Endometrial microvascular endothelial cells (primary cell): Measurements from ENCODE around the gene GRIN2A. TPM values are rescaled to one million over a fixed set of nuclear protein-coding genes. Genes with fewer than 3 reads are reported as not detected.

Experiments
- in situ Hi-C: cut with HindIII; loops from 2 replicates; pipeline ENCODE4 v1.10.0; 2017; ENCODE audit warnings: low sequenced_read_pairs, low pct_unique_long_range_greater_than_20kb; ENCODE audit errors: inconsistent ontology term
- total RNA-seq: library from RNA; depleted of rRNA; stranded (reverse); fragments of >200 nt; gene quantifications from one replicate; pipeline ENCODE4 v1.2.3, GENCODE V29; 2015; ENCODE audit errors: inconsistent ontology term

GRIN2A gene
- total RNA-seq, 1 donor from 2014 or later, result not detected

DNA sequence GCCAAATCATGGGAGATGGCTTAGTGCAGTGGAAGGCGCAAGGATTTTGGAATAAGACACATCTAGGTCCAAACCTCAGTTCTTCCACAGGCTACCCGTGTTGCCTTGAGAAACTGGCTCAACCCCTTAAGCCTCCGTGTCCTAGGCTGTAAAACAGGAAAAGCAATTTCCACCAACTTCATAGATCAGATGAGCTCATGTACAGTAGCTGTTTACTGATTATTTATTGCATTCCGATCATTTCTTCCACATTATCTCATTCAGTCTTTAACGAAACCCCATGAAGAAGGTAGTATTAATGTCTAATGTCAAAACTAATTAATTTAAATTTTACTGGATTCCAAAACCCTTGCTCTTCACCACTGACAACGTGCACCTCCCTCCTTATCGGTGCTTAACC is 231.6 kb downstream of the GRIN2A start:
- in situ Hi-C loops, result no loop called here

- in situ Hi-C loops, result no loop called here
These were observed 232.8 kb downstream of the GRIN2A start for GRCh38 chr16:9949396-9949795.

- in situ Hi-C loops, result no loop called here
These were observed 233.3 kb downstream of the GRIN2A start for GRCh38 chr16:9948933-9949332.

GRCh38 chr16:9946022-9946720 is 236.1 kb downstream of the GRIN2A start:
- in situ Hi-C loops, result no loop called here

DNA sequence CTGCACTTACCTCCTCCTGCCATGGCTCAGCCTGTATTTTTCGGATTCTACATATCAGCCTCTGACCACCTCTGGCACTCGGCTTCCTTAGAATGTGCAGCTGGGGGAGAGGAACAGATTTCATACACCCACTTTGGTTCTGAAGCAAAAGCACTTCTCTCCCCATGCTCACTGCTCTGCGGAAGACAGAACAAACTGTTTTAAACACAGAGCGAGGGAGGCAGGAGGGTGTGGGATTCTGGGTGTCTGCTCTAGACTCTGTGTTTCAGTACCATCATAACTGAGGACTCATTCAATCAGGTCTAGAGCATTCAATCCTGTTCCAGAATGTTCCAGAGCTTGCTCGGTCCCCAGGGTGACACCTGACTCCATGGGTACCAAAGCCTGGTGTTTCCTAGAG is 239.1 kb downstream of the GRIN2A start:
- in situ Hi-C loops, result no loop called here

DNA sequence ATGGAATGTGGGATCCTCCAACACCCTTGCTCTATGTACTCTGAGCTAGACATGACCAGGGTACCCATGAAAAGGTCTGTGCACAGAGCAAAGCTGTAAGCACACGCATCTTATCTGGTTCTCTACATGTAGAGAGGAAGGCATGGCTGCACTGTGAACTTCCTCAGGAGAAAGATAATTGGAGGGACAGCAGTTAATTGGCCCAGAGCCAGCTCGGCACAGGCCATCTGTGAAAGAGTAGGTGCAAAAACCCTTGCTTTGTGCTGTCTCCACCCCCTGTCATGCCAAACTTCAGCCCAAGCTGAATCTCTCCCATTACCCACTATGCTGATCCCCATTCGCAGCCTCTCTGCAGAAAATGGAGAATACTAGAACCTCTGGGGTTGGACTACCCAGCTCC is 241.0 kb downstream of the GRIN2A start:
- in situ Hi-C loops, result no loop called here

DNA sequence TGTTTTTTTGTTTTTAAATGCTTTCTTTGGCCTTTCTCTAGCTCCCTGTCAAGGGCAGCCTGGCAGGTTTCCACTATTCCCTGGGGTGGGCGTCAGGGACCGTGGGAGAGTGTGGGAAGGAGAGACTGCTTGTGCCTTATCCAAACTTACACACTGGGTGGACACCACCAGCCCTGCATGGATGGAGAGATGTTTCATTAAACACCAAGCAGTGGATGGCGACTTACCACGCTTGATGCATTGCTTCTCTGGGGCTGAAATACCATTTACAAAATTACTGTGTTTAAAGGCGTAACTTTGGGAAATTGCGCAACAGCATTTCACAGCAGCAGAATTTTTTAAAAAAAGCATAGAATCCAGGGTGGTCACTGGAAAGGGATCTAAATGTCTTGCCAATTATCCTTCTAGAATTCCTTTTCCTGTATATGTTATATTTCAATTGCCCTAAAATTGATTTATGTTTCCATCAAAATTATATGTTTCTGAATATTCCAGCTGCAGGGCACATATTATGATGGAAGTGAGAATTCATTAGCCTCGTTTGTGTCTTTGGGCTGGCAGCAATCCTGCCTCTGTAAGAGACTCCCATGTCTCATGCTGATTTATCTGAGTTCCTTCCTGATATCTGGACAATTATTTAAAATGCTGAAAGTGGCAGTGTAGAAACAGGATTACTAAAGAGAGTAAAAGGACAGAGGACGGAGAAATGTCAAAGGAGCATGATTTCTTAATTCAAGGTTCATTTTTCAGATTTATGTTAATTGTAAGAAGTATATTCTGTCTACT is 247.3 kb downstream of the GRIN2A start:
- in situ Hi-C loops, result no loop called here

DNA sequence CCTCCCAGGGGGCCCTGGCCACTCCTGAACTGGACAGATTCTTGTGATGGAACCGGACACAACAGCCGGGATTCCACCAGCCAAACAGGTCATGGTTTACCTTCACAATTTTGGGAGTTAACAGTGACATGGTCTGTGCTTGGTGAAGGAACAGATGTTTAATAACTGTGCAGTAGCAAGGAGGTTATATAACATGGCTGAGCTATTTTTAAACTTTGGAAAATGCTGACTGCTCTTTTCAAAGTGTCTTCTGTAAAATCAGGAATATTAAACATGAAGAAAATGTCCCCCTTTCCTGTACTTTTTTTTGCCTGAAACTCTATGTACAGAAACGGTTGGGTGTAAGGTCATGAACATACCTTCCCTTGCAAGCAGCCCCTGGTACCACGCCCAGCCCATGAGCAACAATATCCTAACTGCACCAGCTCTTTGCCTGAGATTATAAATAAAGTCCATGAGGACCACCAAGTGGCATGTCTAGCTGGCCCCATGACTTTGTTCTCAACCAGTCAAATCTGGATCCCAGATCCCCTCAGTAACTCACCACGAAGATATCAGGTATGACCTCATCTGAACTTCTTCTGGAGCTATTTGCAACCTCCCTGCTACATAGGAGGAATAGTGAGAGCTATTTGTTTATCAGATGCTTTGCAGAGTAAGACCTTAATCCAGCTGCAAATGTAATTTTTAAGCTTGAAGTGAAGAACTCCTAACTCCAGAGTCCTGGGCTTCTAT is 249.1 kb downstream of the GRIN2A start:
- in situ Hi-C loops, result no loop called here

DNA sequence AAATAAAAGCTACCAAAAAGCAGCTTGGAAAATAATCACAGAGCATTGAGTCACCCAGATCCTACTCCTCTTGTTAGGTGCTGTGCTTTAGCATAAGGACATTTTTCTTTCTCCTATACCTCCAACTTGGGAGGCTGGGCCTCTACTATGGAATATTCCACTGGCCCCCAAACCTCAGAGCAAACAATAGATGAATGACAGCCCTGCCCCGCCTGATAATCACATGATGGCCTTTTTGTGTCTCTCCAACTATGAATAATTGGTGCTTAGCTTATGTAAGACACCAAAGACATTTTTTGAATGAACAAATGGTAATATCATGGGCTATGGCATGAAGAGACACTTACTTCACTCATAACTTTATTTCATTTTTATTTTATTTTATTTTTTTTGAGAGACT is 250.2 kb downstream of the GRIN2A start:
- in situ Hi-C loops, result no loop called here

DNA sequence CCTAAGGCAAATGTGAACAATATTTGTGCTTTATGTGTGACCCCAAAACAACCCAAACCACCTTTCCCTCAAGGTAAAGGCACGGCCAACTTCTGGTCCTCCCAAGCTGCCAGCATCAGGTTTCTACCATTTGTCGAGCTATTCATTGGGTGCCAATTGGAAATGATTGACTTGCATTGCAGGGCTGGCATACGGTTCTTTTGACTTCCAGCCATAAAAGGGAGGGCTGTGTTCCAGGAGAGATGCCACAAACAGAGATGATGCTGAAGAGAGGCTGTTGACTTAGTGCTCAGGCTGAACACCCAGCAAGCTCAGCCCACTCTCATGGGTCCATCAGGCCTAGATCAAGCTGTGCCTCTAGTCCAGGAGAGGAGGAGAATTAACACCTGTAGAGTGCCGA is 252.4 kb downstream of the GRIN2A start:
- in situ Hi-C loops, result no loop called here

GRCh38 chr16:9929313-9929712 is 252.9 kb downstream of the GRIN2A start:
- in situ Hi-C loops, result no loop called here

DNA sequence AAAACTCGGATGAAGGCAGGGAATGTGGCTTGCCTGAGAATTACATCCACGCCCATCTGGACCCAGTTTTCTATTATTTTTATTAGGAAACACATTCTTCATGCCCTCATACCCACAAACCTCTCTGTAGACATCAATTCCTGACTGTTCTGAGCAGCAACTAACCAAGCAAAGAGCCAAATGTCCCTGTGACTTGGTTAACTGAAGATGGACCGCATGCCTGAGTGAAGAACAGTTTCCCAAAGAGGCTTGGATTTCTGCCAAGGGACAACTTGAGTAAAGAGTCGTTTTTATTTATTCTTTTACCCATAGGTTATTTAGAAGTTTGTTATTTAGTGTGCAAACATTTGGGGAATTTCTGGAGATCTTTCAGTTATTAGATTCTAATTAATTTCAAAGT is 259.8 kb downstream of the GRIN2A start:
- in situ Hi-C loops, result no loop called here

DNA sequence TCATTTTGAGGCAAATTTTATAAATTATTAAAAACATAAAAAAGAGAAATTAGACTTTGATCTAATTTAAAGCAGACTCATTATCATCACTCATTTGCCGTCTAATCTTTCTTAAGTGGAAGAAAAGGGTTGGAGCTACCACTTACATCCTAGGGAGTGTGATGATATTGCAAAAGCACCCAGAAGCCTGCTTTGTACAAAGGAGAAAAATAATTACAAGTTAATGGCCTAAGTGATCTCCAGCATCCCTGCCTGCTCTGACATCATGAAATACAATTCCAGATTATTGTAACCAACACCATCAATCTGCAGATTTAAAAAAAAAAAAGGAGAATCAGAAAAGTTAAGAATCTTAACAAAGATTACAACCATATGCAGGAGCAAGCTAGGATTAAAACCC is 260.2 kb downstream of the GRIN2A start:
- in situ Hi-C loops, result no loop called here

GRCh38 chr16:9919460-9919859 is 262.8 kb downstream of the GRIN2A start:
- in situ Hi-C loops, result no loop called here

- in situ Hi-C loops, result no loop called here
These were observed 264.5 kb downstream of the GRIN2A start for GRCh38 chr16:9917691-9918090.

DNA sequence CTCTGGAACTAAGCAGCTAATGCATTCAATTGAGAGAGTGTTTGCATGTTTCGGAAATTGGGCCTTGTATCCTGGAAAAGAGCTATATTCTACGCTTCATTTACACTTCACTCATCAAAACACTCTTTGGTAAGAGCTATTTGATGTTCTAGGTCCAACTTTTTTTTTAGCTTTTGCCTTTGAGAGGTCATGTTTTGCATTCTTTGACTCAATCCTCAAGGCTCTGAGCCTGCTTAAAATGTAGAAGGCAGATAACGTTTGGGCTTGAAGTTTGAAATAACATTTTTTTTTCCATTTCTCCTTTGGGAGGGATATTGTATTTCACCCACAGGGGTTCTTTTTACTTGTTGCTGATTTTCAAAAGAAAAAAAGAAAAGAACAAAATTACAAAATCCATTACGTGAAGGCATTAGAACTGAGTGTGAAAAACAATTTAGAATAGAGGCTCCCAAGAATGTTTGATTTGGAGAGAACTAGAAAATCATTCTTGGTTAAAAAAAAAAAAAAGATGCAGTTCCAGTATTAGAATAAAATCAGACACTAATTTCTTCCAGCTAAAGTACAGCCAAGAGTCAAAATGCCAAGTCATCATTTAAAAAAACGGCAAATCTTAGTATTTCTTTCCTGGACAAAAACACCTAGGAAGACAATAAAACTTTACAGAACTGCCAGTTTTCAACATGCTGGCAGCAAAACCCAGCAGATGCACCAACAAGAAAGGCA is 268.5 kb downstream of the GRIN2A start:
- in situ Hi-C loops, result no loop called here

DNA sequence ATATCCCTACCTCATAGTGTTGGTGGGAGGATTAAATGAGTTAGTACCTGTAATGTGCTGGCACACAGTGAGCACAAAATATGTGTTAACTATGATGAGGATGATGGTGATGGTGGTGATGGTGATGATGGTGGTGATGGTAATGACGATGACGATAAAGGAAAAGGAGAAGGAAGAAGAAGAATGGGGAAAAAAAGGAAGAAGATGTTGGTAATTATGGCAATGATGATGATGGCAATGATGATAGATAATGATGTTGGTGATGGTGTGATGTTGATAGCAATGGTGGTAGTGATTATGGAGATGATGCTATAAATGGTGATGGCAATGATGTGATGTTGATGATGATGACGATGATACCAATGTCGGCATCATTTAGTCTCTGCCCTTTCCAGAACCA is 270.2 kb downstream of the GRIN2A start:
- in situ Hi-C loops, result no loop called here

DNA sequence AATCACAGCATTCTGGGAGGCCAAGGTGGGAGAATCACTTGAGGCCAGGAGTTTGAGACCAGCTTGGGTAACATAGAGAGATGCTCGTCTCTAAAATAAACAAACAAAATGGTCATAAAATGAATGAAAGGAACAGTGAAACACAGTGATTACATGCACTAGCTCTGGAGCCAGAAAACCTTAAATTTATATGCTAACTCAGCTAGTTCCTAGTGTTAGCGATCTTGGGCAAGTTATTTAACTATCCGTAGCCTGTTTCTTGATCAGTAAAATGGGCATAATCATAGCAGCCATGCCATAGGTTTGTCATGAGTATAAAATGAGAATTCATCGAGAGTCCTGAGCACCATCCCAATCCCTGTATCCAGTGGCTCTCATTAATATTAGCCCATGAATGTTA is 271.0 kb downstream of the GRIN2A start:
- in situ Hi-C loops, result no loop called here

DNA sequence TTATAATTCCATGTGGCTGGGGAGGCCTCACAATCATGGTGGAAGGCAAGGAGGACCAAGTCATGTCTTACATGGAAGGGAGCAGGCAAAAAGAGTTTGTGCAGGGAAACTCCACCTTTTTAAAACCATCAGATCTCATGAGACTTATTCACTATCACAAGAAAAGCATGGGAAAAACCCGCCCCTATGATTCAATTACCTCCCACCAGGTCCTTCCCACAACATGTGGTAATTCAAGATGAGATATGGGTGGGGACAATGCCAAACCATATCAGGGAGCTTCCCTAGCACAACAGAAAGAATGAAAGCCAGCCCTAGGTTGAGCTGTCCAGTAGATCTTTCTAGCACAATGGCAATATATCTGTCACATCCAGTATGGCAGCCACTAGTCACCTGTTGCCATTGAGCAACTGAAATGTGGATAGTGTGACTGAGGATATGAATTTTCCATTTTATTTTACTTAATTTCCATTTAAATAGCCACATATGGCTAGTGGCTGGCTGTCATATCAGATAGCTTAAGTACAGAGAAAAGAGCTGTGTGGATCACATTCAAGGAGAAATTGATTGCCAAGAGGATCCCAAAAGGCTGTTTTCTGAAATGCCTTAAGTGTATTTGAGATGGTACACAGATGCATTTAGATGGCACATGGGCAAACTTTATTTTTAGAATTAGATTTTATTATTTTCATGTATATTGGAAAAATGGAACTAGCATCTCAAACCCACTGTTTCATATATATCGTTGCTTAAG is 273.0 kb downstream of the GRIN2A start:
- in situ Hi-C loops, result no loop called here
